HG03354 (cell line): ENCODE data around the gene ZNF536.

ENCODE experiments used
- ATAC-seq: cut with Tn5 transposase; IDR thresholded peaks from one replicate; pipeline ENCODE4 v1.9.1; 2021; ENCODE audit warnings: mild to moderate bottlenecking; ENCODE audit not compliant: unreplicated experiment, poor library complexity, severe bottlenecking

The ZNF536 gene

DNA sequence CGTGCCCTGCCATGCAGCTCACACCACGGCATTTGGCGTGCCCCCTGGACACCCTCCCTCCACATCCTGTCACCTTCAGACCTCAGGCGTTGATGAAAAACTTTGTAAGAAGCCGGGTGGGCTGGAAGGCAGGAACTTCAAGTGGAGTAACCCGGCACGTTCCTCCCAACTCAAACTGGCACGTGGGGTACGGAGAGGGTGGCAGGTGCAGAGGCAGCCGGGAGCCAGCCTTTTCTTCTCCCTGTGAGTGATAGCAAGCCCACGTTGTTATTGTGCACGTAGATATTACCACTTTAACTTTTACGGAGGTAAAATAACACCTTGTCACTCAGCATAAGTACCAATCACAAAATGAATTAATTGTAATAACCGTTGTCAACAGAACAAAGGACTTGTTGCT is 198.0 kb downstream of the ZNF536 start:
- no peak for ATAC-seq

DNA sequence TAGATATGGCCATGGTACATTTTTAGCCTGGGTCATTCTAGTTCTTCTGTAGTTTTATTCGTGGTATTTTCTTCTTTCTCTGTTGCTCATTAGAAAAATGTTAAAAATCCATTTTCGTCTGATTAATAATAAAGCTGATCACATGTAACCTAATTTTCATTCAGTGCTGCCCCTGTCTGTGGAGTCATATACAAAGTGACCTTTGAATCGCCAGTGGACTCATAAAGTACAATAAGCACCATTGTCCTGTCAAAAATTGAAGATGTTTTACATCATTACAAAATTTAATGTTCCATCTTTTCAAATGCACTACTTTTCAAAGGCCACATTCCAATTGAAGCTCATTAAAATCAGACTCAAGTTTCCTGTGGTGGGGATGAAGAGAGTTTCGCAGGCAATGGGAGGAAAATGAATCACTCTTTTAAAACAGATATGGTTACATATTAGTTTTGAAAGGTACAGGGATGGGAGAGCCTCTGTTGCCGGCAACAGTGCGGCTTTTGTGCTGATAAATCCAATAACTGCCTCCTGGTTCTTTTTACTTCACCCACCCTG is 205.4 kb downstream of the ZNF536 start:
- ATAC-seq = no peak

DNA sequence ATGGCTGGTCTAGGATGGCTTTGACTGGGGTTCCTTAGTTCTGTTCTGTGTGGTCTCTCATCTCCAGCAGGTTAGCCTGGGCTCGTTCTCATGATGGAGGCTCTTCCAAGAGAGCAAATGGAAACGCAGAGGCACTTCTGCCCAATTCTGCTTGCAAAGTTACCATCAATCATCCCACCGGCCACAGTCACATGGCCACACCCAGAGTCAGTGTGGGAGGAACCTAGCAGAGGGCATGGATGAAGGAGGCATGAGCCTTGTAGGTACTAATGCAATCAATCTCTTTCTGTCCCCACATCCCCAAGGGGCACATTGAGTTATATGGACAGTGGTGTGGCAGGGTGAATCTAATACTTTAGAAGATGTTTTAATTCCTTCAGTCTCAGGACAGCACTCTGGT is 207.2 kb downstream of the ZNF536 start:
- no peak for ATAC-seq

DNA sequence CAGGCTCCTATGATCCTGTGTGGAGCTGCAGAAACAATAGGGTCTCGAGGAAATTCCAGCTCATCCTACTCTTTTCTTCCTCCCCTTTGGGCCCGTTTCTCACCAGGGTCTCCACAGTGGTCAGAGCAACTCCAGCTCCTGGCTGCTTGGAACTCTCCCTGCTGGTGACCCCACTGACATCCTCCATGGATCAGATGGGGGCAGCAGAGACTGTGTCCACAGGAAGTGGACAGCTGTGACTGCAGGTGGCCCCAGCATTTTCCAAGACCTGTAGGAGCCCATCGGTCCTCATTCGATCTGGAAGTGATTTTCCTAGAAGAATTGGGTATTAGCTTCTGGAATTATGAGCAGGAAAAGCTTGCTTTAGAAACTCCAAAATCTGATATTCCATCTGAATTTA is 208.5 kb downstream of the ZNF536 start:
- ATAC-seq = no peak

DNA sequence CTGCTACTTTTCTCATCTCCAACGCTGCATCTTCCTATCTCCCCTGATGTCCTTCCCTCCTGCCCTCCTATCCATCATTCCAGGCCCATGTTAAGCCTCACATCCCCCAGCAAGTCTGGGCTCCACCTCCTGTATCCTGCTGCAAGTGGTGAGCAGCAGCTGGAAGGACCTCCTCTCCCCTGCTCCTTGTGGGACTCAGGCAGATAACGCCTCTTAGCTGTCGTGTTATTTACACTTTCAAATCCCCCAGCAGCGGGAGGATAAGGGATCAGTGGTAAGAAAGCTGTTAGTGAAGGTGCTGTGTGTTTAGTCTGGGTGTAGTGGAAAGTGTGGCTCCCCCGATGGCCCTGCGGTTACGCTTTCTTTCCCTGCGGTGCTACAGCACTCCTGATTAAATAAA is 211.9 kb downstream of the ZNF536 start:
- ATAC-seq = no peak

DNA sequence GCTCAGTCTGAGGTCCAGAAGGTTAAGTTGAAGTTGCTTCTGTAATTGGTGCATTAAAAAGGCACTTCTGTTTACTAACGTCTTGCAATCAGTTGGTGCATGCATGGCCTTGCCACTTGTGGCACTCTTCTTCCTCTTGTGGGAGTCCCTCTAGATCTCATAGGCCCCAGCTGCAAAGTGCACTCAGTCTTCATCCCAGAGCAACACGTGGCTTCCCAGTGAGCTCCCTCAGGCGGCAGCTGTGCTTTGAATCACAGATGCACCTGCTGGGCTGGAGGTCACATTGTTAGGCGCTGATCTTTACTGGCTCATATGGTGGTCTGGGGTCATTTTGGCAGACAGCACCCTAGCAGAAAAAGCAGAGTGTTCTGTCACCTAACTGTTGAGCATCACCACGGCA is 215.7 kb downstream of the ZNF536 start:
- ATAC-seq = no peak

DNA sequence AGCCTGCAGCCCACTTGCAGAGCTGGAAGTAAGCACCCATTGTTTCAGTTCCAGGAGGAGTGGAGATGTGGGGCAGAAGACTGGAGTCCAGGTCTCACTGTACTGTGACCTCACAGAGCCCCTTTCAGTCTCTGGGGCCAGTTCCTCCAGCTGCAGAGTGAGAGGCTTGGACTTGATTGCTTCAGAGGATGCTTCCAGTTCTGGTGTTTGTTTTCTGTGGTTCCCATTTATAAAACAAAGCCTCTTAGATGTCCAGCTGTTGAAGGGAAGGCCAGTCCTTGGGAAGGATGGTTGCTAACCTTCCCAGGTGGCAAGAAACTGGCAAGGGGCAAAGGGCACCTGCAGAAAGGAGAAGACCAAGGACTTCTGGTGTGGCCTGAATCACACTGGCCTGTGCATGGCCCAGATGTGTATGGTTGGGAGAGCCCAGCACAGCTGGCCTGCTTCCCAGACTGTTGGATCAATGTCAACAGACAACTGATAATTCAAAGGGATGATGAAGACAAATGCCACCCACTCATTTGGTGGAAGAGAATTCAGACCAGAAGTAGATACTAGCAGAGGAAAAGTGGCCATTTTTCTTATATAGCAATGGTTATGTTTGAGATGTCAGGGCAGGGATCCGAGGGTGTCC is 218.5 kb downstream of the ZNF536 start:
- no peak for ATAC-seq

DNA sequence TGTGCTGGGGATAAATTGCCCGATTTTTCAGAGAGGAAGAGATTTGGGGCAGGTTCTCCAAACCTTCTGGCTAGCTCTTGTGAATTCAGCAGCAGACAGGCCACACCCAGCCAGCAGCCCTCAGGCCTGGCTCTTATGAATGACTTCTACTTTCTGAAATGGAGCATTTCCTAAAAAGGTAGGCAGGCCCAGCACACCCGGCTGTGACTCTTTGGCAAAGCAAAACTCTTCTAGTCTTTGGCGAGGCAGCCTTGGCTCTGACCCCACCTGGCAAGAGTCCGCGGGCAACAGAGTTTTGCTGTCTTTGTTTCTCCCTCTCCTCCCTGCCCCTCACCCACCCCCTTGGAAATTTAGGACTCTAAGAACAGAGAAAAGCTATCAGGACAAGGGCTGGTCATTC is 221.2 kb downstream of the ZNF536 start:
- no peak for ATAC-seq

DNA sequence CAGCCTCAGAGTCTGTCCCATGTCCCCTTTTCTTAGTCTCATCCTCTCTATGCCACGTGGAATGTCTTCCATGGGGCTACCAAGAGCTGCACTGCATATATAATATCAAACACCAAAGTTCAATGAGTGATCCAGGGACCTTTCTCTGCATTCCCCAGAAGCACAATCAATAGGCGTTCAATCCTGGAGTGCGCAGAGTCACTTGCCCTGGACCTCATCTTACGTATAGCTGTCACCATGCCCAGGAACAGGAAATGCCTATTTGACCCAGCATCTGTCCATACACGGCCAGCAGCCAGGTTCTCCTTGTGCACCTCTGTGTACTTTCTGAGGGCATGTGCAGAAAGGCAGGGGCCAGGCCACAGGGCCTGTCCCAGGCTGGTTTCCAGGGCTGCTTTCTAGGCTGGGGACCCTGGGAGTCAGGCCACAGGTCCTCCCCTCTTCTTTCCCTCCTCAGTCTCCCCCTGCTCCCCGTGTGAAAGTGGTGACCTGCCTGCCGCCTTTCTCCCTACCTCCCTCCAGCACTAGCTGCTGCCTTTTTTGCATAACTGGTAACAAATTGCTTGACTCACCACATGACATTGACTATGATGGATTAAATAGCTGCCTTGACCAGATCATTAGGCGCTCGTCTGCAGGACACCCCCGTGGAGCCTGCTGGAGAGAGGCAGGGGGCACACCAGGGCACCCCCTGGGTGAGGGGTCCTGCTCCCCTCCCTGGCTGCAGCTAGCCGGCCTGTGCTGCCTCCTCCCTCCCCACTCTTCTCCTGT is 222.0 kb downstream of the ZNF536 start:
- no peak for ATAC-seq

DNA sequence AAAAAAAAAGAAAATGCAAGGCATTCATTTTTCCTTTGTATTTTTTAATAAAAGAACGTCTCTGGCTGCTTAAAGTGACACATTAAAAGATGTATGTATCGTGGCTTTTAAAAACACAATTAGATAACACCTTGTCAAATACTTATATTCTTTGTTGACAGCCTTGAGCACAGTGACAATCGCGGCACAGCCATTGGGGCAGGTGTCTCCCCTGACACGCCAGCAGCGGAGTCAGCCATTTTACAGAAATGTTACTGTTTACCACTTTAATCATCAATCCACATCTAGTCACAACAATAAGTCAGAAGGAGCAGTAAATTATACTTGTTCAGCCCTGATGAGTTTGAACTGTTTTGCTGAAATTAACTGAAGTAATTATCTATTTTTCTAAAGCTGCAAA is 224.1 kb downstream of the ZNF536 start:
- ATAC-seq = no peak

DNA sequence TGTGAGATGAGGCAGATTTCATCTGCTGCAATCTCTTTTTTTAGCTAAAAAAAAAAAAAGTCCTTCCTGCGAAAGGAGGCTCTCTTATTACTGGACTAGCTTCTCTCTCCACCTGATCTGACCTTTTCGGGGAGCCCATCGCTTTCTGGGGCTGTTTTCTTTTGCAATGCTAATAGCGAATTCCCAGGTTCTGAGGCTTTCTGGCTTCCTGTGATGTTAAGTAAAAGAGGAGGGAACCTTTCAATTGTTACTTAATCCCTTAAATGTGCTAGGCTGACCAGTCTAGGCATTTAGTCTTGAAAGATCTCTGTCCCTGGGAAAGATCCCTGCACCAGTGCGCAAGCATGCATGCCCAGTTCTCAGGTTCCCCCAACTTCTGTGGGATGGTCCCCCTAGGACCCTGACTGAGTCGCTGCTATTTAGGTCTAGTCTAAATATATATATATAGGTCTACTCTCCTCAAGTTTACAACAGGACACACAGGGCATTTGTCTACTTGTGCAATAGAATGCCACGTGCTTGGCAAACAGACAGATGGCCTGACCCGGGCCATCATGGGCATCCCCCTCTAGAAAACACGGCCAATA is 224.7 kb downstream of the ZNF536 start:
- ATAC-seq = no peak

DNA sequence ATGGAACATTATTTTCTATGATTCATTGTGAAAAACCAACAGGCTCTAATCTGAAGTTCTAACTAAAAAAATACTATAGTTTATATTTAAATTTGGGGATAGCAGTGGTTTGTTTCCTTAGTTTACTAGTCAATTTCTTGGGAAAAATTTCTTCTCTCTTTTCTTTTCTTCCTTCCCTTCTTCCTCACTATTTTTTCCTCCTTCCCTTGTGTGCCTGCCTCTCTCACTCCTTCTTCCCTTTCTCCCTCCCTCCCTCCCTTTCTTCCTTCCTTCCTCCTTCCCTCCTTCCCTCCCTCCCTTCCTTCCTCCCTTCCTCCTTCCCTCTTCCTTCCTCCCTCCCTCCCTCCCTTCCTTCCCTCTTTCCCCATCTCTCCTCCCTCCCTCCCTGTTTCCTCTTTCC is 226.5 kb downstream of the ZNF536 start:
- no peak for ATAC-seq

DNA sequence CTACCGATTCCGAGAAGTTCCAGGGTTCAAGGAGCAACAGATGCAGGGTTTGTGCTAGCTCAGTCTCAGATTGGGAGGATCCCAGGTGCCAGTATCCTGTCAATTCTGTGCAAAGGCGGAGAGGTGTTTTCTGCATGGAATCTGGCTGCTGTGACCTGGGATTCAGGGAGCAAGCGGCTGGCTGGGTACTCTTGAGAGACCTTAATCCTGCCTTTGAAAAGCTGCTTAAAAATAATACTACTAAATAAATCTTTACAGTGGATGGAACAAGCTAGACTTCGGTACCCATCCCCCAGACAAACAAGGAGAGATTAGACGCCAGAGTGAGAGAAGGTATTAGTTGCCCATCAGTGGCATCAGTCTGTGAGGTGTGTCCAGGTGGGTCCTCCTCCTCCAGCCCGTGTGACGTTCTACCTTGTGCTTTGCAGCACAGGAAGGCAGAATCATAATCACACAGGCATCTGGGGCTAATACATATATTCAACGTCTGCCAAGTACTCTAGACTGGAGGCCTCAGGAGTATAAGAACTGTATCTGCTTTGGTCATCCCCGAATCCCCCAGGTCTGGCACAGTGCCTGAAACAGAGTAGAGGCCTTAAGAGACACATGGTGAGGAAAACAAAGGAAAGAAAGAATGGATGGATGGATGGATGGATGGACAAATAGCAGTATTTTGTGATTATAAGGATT is 230.6 kb downstream of the ZNF536 start:
- no peak for ATAC-seq

DNA sequence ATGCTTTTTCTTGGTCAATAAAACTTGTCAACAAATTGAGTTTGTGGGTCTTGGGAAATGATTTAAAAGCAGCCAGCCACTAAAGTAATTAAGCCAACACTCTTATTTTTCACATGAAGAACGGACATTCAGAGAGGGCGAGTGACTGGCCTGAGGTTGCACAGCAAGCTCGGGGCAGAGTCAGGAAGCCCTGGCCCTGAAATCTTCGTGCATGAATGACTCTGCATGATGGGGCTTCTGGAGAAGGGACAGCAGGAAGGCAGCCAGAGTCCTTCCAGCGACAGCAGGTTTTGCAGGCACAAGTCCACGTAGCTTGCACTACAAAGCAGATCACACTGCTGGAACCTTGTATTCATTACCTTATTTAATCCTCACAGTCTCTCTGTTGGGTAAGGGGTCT is 232.5 kb downstream of the ZNF536 start:
- ATAC-seq = no peak

DNA sequence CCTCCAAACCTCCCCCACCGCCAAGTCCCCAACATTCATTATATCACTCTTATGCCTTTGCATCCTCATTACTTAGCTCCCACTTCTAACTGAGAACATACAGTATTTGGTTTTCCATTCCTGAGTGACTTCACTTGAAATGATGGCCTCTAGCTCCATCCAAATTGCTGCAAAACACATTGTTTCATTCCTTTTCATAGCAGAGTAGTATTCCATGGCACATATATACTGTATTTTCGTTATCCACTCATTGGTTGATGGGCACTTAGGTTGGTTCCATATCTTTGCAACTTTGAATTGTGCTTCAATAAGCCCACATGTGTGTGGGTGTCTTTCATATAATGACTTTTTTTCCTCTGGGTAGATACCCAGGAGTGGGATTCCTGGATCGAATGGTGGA is 233.1 kb downstream of the ZNF536 start:
- no peak for ATAC-seq

DNA sequence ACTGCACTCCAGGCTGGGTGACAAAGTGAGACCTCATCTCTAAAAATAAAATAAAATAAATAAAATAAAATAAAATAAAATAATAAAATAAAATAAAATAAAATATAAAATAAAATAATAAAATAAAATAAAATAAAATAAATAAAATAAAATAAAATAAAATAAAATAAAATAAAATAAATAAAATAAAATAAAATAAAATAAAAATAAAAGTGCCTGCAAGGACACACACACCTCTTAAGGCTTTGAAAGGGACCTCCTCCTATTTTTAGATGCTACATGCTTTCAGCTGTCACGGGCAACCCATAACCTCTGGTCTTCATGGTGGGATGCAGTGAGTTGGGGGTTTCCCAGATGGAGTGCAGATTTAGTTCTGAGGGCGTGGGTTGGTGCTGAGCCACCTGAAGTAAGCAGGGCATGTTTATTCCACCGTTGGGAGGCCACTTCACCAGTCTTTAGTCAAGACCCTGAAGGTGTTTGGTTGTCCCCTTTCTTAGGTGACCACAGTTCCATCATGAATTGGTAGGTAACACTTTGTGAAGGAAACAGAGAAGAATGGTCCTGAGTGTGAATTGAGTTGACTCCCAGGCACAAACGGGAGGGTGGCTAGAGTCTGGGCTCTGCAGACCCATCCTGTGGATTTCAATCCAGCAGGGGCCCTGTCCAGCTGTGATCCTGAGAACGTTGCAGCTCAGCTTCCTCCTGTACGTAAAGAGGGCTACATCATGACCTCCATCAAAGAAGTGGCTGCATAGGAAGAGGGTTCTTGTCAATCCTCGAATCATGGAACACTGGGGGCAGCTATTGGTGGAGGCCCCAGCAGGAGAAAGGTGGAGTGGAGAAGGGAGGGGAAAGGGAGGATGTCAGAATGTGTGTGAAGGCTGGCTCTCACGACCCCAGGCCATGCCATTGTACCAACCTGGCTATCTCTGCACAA is 234.2 kb downstream of the ZNF536 start:
- no peak for ATAC-seq
